ENCODE data around the gene TAC4. TPM values are rescaled to one million over a fixed set of nuclear protein-coding genes. Genes with fewer than 3 reads are reported as not detected.

TAC4 gene
- total and polyA plus RNA-seq, 9 of the 15 experiments (the other 6 are each of a cell fraction or from before 2014, with no cell fraction given): 0.17 TPM; not detected in 8

GRCh38 chr17:49795372-49795771 lies 52.5 kb downstream of the TAC4 start:
- Histone ChIP-seq H3K79me2 (ENCODE audit: control insufficient read depth, insufficient read depth, low read length) (peaks cover 68% of the 10 kb centered on the region), H3K9me3 (replicated peaks; ENCODE audit: control insufficient read depth, insufficient read depth, low read depth, low read length) (no peaks in the 10 kb centered on the region), H3K27ac (ENCODE audit: extremely low read depth, low read depth, low read length) (no peak overlapping the region), H2AFZ (ENCODE audit: low read depth, low read length) (no peak overlapping the region), H3K27me3 (ENCODE audit: control insufficient read depth in 2 of 2, insufficient read depth in 2 of 2, low read length in 2 of 2) (no peaks in the 10 kb centered on the region), H3K4me2 (ENCODE audit: insufficient read depth, low read length) (no peak overlapping the region), H4K20me1 (replicated peaks; ENCODE audit: control insufficient read depth, insufficient read depth, low read length) (no peaks in the 10 kb centered on the region; the same call in 1 of the 2 replicates), H3K9ac (ENCODE audit: insufficient read depth in 1 of 2, low read depth in 2 of 2, low read length in 2 of 2) (no peak overlapping the region), H3K36me3 (ENCODE audit: control insufficient read depth, insufficient read depth, low read length) (peaks cover 92% of the 10 kb centered on the region), H3K4me3 (no peak overlapping the region), H3K4me1 (replicated peaks in 1 of 2; ENCODE audit: control insufficient read depth in 2 of 2, insufficient read depth in 2 of 2, low read length in 2 of 2) (no peaks in the 10 kb centered on the region), H3K9me1 (ENCODE audit: control insufficient read depth, insufficient read depth, low read length) (no peaks in the 10 kb centered on the region)
- FAIRE-seq: no peak
- DNase-seq (ENCODE audit: extremely low read depth in 1 of 4, low spot score in 3 of 4): no peak
- no TSS peak for BruUV-seq (replicated peaks)
- in situ Hi-C loops (cut with MboI): no loop called here
- WGBS (ENCODE audit: insufficient coverage, low coverage, missing lambda C conversion rate): 93% methylated on average over 5 of the region's 5 CpGs
- ChIA-PET POLR2A (interaction anchor here (0.6 to 1.6 kb wide), 3 partner anchors 8 to 100 kb away, joined by 3 to 4 read pairs (median 3); no protein-coding TSS in a partner anchor), CTCF (ENCODE audit: low intra/inter-chr PET ratio) (no interaction called here)
- no peak for ATAC-seq
- intact Hi-C loops (cut with micrococcal nuclease): no loop called here
- no peak for TF ChIP-seq HOMEZ (CRISPR knock-in tag; IDR thresholded peaks at IDR 0.05)
- TF ChIP-seq ZNF444 (CRISPR knock-in tag; IDR thresholded peaks at IDR 0.05): no peak
- TF ChIP-seq, protein P1, sequence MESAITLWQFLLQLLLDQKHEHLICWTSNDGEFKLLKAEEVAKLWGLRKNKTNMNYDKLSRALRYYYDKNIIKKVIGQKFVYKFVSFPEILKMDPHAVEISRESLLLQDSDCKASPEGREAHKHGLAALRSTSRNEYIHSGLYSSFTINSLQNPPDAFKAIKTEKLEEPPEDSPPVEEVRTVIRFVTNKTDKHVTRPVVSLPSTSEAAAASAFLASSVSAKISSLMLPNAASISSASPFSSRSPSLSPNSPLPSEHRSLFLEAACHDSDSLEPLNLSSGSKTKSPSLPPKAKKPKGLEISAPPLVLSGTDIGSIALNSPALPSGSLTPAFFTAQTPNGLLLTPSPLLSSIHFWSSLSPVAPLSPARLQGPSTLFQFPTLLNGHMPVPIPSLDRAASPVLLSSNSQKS (CRISPR knock-in tag; IDR thresholded peaks at IDR 0.05): no peak
- no peak for TF ChIP-seq ZHX1 (conservative IDR thresholded peaks at IDR 0.05; ENCODE audit: low read length)
- TF ChIP-seq EWSR1 (IDR thresholded peaks at IDR 0.05; ENCODE audit: borderline replicate concordance, low read depth, partially characterized antibody): no peak
- TF ChIP-seq SMAD3 (CRISPR knock-in tag; conservative IDR thresholded peaks at IDR 0.05): no peak
- TF ChIP-seq BACH1 (tag; IDR thresholded peaks at IDR 0.05): no peak
- no peak for TF ChIP-seq ZNF79 (CRISPR knock-in tag; IDR thresholded peaks at IDR 0.05; ENCODE audit: low read depth)
- TF ChIP-seq ZNF77 (CRISPR knock-in tag; IDR thresholded peaks at IDR 0.05): no peak
- TF ChIP-seq FOS (IDR thresholded peaks at IDR 0.05; ENCODE audit: extremely low read depth, insufficient read length): no peak
- no peak for TF ChIP-seq MNT (conservative IDR thresholded peaks at IDR 0.05)
- TF ChIP-seq TSHZ1 (CRISPR knock-in tag; IDR thresholded peaks at IDR 0.05): no peak

Measured in K562 (cell line).